Subcutaneous adipose tissue (tissue), 4 donors: ENCODE results near the gene ERH. TPM values are rescaled to one million over a fixed set of nuclear protein-coding genes. Genes with fewer than 3 reads are reported as not detected.

Experiments used
- total RNA-seq, 4 donors: library from RNA; depleted of rRNA; stranded (reverse); fragments of >200 nt; gene quantifications; one replicate each; pipeline ENCODE4 v1.1.0, GENCODE V29; 2016
- TF ChIP-seq, protein P1 (sequence below): fragments of 450-650 bp; IDR thresholded peaks from one replicate; pipeline ENCODE4 v1.5.1; 2016; ENCODE audit warnings: low read depth, mild to moderate bottlenecking, control low read depth, antibody characterized with exemption, moderate library complexity

Gene ERH
- total RNA-seq, 4 donors from 2014 or later: 47.1 to 116 (median 69.7) TPM

DNA sequence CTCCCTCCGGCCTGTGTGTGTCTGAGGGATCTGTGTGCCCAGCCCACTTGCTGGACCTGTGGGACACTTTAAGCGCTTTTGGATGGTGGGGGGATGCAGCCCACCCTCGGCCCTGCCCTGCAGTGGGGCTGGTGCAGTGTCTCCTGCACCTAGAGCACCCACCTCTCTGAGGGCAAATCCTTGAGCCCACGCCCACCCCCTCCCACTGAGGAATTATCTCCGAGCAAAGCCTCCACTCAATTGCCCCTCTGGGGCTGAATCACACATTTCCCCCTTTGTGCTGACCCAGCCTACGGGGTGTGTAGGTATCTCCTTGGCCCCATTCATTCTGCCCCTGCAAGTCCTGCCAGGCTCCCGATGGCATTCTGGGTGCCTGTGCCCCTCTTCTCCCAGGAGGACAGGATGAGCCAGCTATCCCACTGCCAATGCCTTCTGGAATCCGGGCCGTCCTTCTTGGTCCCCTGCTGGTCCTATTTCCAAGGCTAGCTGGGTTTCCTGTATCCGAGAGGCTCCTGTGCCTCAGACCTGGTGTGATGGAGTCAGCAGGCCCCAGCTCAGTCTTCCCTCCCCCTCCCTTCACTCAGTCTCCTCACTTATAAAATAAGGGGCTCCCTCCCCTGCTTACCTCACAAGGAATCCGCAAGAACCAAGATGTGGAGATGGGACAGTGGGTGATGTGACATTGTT, 48.9 kb downstream of the ERH start:
- TF ChIP-seq, protein P1, sequence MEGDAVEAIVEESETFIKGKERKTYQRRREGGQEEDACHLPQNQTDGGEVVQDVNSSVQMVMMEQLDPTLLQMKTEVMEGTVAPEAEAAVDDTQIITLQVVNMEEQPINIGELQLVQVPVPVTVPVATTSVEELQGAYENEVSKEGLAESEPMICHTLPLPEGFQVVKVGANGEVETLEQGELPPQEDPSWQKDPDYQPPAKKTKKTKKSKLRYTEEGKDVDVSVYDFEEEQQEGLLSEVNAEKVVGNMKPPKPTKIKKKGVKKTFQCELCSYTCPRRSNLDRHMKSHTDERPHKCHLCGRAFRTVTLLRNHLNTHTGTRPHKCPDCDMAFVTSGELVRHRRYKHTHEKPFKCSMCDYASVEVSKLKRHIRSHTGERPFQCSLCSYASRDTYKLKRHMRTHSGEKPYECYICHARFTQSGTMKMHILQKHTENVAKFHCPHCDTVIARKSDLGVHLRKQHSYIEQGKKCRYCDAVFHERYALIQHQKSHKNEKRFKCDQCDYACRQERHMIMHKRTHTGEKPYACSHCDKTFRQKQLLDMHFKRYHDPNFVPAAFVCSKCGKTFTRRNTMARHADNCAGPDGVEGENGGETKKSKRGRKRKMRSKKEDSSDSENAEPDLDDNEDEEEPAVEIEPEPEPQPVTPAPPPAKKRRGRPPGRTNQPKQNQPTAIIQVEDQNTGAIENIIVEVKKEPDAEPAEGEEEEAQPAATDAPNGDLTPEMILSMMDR: no peak

DNA sequence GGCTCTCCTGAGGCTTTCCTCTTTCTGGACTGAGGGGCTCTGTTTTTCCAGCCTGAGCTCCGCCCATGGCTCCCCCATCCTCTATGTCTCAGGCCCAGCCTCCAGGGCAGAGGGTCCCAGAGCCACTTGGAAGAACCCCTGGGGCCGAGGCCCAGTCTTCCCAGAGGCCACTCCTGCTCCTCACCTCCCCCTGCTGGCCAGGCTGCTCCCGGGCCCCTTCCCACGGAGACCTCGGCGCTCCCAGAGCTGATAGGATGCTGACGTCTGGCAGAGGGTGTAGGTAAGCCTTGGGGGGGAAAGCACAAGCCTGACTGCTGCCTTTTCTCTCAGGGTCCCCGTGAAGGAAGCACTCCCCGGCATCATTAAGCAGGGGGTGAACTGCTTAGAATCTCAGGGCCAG, 51.4 kb downstream of the ERH start:
- TF ChIP-seq, protein P1: no peak

GRCh38 chr14:69345402-69345801, 52.7 kb downstream of the ERH start:
- TF ChIP-seq, protein P1: no peak

DNA sequence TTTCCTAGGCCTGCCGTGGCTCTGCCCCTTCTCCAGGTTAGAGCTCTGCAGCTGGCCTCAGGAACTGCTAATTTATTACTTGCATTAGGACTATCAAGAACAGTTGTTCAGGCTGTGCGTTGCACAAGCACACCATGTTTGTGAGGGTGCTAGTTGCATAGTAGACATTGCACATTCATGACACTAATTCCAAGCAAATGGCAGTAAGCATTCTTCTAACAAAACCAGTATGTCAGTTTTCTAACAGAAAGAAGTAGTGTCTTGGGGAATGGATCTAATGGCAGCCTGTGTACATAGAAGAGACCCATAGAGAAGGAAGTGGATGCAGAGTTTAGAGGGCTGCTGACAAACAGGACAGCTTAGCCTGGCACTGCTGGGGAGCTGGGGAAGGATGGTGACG, 53.9 kb downstream of the ERH start:
- TF ChIP-seq, protein P1: no peak

- TF ChIP-seq, protein P1: no peak
Measured at GRCh38 chr14:69342928-69343525, 55.1 kb downstream of the ERH start.

DNA sequence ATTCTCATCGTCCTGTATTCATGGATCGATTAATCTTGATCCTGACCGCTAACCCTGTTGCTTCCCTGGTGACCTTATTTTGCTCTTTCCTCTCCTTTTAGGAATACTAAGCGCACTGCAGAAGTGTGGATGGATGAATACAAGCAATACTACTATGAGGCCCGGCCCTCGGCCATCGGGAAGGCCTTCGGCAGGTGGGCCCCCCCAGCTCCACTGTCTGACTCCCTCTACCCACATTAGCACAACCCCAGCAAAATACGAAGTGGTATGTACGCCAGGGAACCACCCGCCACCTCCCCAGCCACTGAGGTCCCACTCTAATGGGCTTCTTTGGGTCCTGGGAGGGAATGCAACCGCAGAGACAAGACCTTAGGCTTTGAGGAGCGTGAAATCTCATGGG, 58.7 kb downstream of the ERH start:
- TF ChIP-seq, protein P1: no peak

DNA sequence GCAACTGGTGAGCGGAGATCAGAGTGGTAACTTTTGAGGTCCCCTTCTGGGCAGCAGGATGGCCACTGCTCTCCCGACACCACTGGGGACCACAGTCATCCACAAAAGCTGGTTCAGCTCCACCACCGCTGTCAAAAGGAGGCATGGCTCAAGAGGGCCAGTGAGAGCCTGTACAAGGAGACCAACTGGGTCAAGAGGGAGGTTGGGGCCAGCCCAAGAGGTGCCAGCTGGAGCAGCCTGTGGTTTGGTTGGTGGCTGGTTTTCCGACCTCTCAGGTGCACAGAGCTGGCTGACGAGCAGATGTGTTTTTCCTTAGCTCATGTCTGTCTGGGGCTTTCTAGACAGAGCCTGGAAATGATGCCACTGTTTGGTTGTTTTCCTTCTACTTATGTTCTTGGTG, 60.1 kb downstream of the ERH start:
- TF ChIP-seq, protein P1: no peak
